HG02798 (cell line): ENCODE results near the gene GPR55.
A peak's percentile ranks its signal among the peaks of the same experiment; 100 is the strongest.

Experiments
- ATAC-seq: cut with Tn5 transposase; IDR thresholded peaks from one replicate; pipeline ENCODE4 v1.9.1; 2021; ENCODE audit warnings: mild to moderate bottlenecking; ENCODE audit not compliant: unreplicated experiment, poor library complexity

Gene GPR55

DNA sequence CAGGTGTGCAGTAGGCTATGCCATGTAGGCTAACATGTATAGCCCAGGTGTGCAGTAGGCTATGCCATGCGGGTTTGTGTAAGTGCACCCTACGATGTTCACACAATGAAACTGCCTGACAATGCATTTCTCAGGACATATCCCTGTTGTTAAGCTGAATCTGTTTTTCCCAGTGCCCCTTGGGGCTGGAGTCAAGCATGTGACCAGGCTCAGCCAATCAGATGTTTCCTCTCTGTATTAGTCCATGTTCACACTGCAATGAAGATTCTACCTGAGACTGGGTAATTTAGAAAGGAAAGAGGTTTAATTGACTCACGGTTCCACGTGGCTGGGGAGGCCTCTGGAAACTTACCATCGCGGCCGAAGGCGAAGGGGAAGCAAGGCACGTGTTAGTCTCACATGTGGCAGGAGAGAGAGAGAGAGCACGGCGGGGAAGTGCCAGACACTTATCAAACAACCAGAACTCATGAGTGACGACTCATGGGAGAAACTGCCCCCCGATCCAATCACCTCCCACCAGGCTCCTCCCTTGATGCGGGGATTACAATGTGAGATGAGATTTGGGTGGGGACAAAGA is 36.1 kb downstream of the GPR55 start:
- no peak for ATAC-seq

GRCh38 chr2:230887342-230887741 is 37.7 kb downstream of the GPR55 start:
- ATAC-seq = no peak

GRCh38 chr2:230886671-230887071 is 38.4 kb downstream of the GPR55 start:
- ATAC-seq = no peak

GRCh38 chr2:230886206-230886605 is 38.8 kb downstream of the GPR55 start:
- ATAC-seq = no peak

DNA sequence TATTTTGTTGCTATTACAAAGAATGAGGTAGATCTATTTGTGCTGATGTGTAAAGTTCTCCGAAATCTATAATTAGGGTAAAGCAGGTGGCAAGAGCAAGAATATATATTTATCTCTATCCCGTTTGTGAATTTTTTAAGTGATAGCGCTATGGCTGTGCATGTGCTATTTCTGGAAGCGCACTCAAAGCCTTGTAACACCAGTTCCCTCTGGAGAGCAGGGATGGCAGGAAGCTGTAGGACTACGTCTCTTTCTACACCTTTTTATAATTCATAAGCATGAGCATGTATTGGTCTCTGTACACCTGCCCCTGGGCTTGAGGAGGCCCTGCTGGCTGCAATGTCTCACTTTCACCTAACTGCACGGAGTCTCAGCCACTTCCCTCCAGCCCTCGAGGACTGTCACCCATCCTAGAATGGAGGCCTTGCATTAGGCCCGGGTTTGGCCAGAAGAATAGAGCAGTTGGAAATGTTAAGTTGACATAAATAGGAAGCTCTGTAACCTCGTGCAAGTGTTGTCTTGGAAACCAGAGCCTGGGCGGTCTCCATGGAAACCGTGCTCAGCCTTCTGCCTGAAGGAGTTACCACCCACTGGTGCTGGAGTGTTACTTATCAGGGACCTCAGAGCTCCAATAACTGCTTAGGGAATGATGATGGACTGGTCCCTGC is 39.4 kb downstream of the GPR55 start:
- no peak for ATAC-seq

- no peak for ATAC-seq
Observed at GRCh38 chr2:230881840-230882239, 43.2 kb downstream of the GPR55 start.

GRCh38 chr2:230879891-230880290 is 45.2 kb downstream of the GPR55 start:
- no peak for ATAC-seq

- ATAC-seq = no peak
Observed at GRCh38 chr2:230879271-230879882, 45.7 kb downstream of the GPR55 start.

- ATAC-seq = no peak
Observed at GRCh38 chr2:230878599-230879188, 46.3 kb downstream of the GPR55 start.

GRCh38 chr2:230877759-230878598 is 47.1 kb downstream of the GPR55 start:
- no peak for ATAC-seq

DNA sequence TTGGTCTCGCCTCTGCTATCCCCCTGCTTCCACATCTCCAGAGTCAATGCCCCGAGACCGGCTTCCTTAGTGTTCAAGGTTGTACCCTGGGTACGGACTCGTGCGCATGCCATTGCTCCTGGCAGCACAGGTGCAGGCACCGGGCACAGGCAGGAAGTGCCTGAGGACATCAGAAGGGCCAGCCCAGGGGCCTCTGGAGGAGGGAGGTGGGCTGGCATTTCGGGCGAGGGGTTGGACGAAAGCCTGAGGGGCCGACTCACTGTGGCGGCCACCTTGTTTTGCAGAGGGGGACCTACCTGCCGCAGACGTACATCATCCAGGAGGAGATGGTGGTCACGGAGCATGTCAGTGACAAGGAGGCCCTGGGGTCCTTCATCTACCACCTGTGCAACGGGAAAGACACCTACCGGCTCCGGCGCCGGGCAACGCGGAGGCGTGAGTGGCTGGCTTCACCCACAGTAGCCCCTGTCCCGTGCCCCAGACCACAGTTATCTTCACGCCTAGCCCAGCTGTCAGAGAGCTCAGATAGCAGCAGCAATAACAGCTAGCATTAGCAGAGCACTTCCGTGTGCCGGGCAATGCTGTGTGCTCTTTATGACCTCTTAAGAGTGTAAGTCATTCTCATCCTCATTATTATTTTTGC is 47.8 kb downstream of the GPR55 start:
- no peak for ATAC-seq

GRCh38 chr2:230875347-230876315 is 49.4 kb downstream of the GPR55 start:
- no peak for ATAC-seq

- no peak for ATAC-seq
Observed at GRCh38 chr2:230874876-230875275, 50.2 kb downstream of the GPR55 start.

GRCh38 chr2:230874456-230874855 is 50.6 kb downstream of the GPR55 start:
- no peak for ATAC-seq

- peak; percentile 74 for ATAC-seq
Observed at GRCh38 chr2:230873661-230874401, 51.2 kb downstream of the GPR55 start.

DNA sequence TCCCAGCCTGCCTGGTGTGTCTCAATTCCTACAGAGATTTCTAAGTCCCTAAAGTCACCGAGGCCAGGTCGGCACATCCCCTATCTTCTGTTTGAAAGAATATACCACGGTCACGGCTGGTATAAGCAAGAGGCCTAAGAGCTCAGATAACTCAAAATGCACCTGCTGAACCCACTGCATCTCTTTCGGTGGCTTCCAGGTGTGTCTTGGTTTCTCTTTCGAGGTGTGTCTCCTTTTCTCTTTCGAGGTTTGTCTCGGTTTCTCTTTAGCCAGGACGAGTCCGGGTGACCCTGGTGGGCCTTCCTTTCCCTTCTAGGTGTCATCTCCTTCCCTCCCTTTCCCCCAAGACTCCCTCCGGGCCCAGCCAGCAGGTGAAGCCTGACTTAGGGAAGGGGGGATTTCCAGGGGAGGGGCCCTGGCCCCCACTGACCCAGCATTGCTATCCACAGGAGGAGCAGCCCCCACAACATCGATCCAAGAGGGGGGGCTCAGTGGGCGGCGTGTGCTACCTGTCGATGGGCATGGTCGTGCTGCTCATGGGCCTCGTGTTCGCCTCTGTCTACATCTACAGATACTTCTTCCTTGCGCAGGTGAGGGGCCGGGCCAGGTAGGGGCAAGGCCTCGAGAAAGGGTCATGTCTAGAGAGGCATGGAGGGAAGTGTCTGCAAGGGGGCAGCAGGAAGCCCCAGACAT is 51.9 kb downstream of the GPR55 start:
- ATAC-seq = peak; percentile 69

- ATAC-seq = peak; percentile 1
Observed at GRCh38 chr2:230872151-230872967, 52.7 kb downstream of the GPR55 start.
